WTC11 (cell line): ENCODE results near the gene ACVR1. TPM values are rescaled to one million over a fixed set of nuclear protein-coding genes. Genes with fewer than 3 reads are reported as not detected.

Source experiments
- ATAC-seq: fragments of 200-7000 bp; cut with Tn5 transposase; 2 replicates; pipeline ENCODE4 v1.10.0; 2021; ENCODE audit warnings: mild to moderate bottlenecking, moderate library complexity
- CTCF ChIA-PET: fragments of 300-600 bp; sonication (Branson Sonifier 250); formaldehyde crosslinking; loops from one replicate; lab custom pipeline; 2021; ENCODE audit warnings: antibody characterized with exemption; lab: Charles Lee
- POLR2A ChIA-PET: fragments of 350-600 bp; sonication (Branson Sonifier 250); formaldehyde crosslinking; loops from one replicate; lab custom pipeline; 2021; ENCODE audit warnings: antibody characterized with exemption; lab: Charles Lee
- DNase-seq: peaks from one replicate; pipeline ENCODE4 v3.0.0; 2021; ENCODE audit warnings: low spot score
- H3K27ac Mint-ChIP-seq: 2 replicates; pipeline ENCODE4 v1.8.0; 2021; ENCODE audit warnings: mixed read lengths
- H3K27me3 Mint-ChIP-seq: 2 replicates; pipeline ENCODE4 v1.8.0; 2021; ENCODE audit warnings: low read depth, mild to moderate bottlenecking, moderate library complexity, mixed read lengths
- H3K36me3 Mint-ChIP-seq: 2 replicates; pipeline ENCODE4 v1.8.0; 2021; ENCODE audit warnings: mixed read lengths
- H3K4me1 Mint-ChIP-seq: 2 replicates; pipeline ENCODE4 v1.8.0; 2022; ENCODE audit warnings: mixed read lengths
- H3K4me3 Mint-ChIP-seq: 2 replicates; pipeline ENCODE4 v1.8.0; 2021; ENCODE audit warnings: mild to moderate bottlenecking, moderate library complexity, mixed read lengths
- H3K9me3 Mint-ChIP-seq: 2 replicates; pipeline ENCODE4 v1.8.0; 2021; ENCODE audit warnings: mixed read lengths
- AR ChIP-seq: fragments of 250-450 bp; sonication (Bioruptor Pico); IDR thresholded peaks from 2 replicates; pipeline ENCODE4 v1.9.0; 2021; ENCODE audit warnings: mild to moderate bottlenecking
- CDX4 ChIP-seq: fragments of 250-450 bp; sonication (Bioruptor Pico); IDR thresholded peaks from 2 replicates; pipeline ENCODE4 v1.9.0; 2021; ENCODE audit warnings: moderate library complexity, mild to moderate bottlenecking, inconsistent platforms, borderline replicate concordance
- ERG ChIP-seq: fragments of 250-450 bp; sonication (Bioruptor Pico); IDR thresholded peaks from 2 replicates; pipeline ENCODE4 v1.8.0; 2021; ENCODE audit warnings: mild to moderate bottlenecking
- KAT7 ChIP-seq: sonication (generic); formaldehyde crosslinking; IDR thresholded peaks from 2 replicates; pipeline ENCODE4 v1.8.1; 2023; ENCODE audit warnings: missing genetic modification reagents, mild to moderate bottlenecking, borderline replicate concordance
- MLX ChIP-seq: sonication (generic); formaldehyde crosslinking; IDR thresholded peaks from 2 replicates; pipeline ENCODE4 v1.8.1; 2023; ENCODE audit warnings: mild to moderate bottlenecking, missing genetic modification reagents, moderate library complexity
- MXD4 ChIP-seq: fragments of 250-450 bp; sonication (Bioruptor Pico); IDR thresholded peaks from 2 replicates; pipeline ENCODE4 v1.8.0; 2021; ENCODE audit warnings: mild to moderate bottlenecking, moderate library complexity, borderline replicate concordance
- MYBL2 ChIP-seq: sonication (generic); formaldehyde crosslinking; IDR thresholded peaks from 2 replicates; pipeline ENCODE4 v1.8.1; 2023; ENCODE audit warnings: mild to moderate bottlenecking, moderate library complexity, missing genetic modification reagents
- NFATC4 ChIP-seq: fragments of 250-450 bp; sonication (Bioruptor Pico); IDR thresholded peaks from 2 replicates; pipeline ENCODE4 v1.9.0; 2021; ENCODE audit warnings: mild to moderate bottlenecking
- NR2C2 ChIP-seq: sonication (generic); formaldehyde crosslinking; IDR thresholded peaks from 2 replicates; pipeline ENCODE4 v1.8.0; 2022; ENCODE audit warnings: mild to moderate bottlenecking, missing genetic modification reagents
- OVOL2 ChIP-seq: fragments of 250-450 bp; sonication (Bioruptor Pico); IDR thresholded peaks from 2 replicates; pipeline ENCODE4 v1.9.0; 2021; ENCODE audit warnings: mild to moderate bottlenecking, borderline replicate concordance
- TEAD4 ChIP-seq: sonication (generic); formaldehyde crosslinking; IDR thresholded peaks from 2 replicates; pipeline ENCODE4 v1.8.0; 2022; ENCODE audit warnings: mild to moderate bottlenecking, missing genetic modification reagents
- USF2 ChIP-seq: sonication (generic); formaldehyde crosslinking; IDR thresholded peaks from 2 replicates; pipeline ENCODE4 v1.8.1; 2023; ENCODE audit warnings: mild to moderate bottlenecking, missing genetic modification reagents, moderate library complexity
- ZNF138 ChIP-seq: sonication (generic); formaldehyde crosslinking; conservative IDR thresholded peaks from 2 replicates; pipeline ENCODE4 v1.8.1; 2022; ENCODE audit warnings: mild to moderate bottlenecking, moderate library complexity, missing genetic modification reagents
- ZNF317 ChIP-seq: sonication (generic); formaldehyde crosslinking; IDR thresholded peaks from 2 replicates; pipeline ENCODE4 v1.8.1; 2023; ENCODE audit warnings: low read depth, mild to moderate bottlenecking, moderate library complexity, missing genetic modification reagents, borderline replicate concordance
- ZSCAN18 ChIP-seq: fragments of 250-450 bp; sonication (Bioruptor Pico); IDR thresholded peaks from 2 replicates; pipeline ENCODE4 v2.1.2; 2022; ENCODE audit warnings: mild to moderate bottlenecking, moderate library complexity
- total RNA-seq: library from RNA; stranded (reverse); gene quantifications from 3 replicates; pipeline ENCODE4 v1.2.3, GENCODE V29; 2021

ACVR1 gene
- total RNA-seq, 1 experiment from 2014 or later = 19.2 TPM

- TF ChIP-seq ERG (CRISPR knock-in tag) (no peak), OVOL2 (CRISPR knock-in tag) (no peak), AR (CRISPR knock-in tag) (no peak)
Observed at GRCh38 chr2:157836531-157836930, 39.6 kb downstream of the ACVR1 start (continued).

GRCh38 chr2:157835425-157835824 is 40.7 kb downstream of the ACVR1 start:
- Mint-ChIP-seq H3K27me3 (no peaks in the 10 kb centered on the region), H3K4me3 (no peak overlapping the region), H3K36me3 (no peaks in the 10 kb centered on the region), H3K9me3 (no peaks in the 10 kb centered on the region), H3K27ac (no peak overlapping the region)
- no peak for DNase-seq
- ChIA-PET POLR2A (no interaction called here), CTCF (no interaction called here)
- no peak for ATAC-seq
- TF ChIP-seq ZNF138 (CRISPR knock-in tag) (no peak), ZNF317 (CRISPR knock-in tag) (no peak), NR2C2 (no peak), TEAD4 (CRISPR knock-in tag) (no peak), CDX4 (no peak)
- TF ChIP-seq, all 79 proteins: peak for 0
- H3K4me1 Mint-ChIP-seq = peaks cover 81% of the 10 kb centered on the region

- H3K4me1 Mint-ChIP-seq = peaks cover 80% of the 10 kb centered on the region
- DNase-seq (no peak), ATAC-seq (no peak)
- H3K9me3 Mint-ChIP-seq = no peaks in the 10 kb centered on the region
- no peak overlapping the region for H3K27ac Mint-ChIP-seq
- H3K27me3 Mint-ChIP-seq = no peaks in the 10 kb centered on the region
- no peak overlapping the region for H3K4me3 Mint-ChIP-seq
- ChIA-PET CTCF (no interaction called here), POLR2A (no interaction called here)
- no peaks in the 10 kb centered on the region for H3K36me3 Mint-ChIP-seq
- TF ChIP-seq NFATC4 (CRISPR knock-in tag) (no peak), USF2 (CRISPR knock-in tag) (no peak), MXD4 (no peak), KAT7 (CRISPR knock-in tag) (no peak), ZSCAN18 (CRISPR knock-in tag) (no peak), MLX (CRISPR knock-in tag) (no peak), MYBL2 (CRISPR knock-in tag) (no peak)
Observed at GRCh38 chr2:157835006-157835405, 41.1 kb downstream of the ACVR1 start.
